Astrocyte of the cerebellum (primary cell): ENCODE data around the gene BBX.

Source experiments
- DNase-seq: peaks from one replicate; pipeline ENCODE4 v3.0.0-alpha.2; 2011; ENCODE audit warnings: low read depth
- H3K4me3 ChIP-seq: 2 replicates; pipeline ENCODE4 v1.5.1; 2011; ENCODE audit warnings: mild to moderate bottlenecking, low read depth, low read length, moderate library complexity
- CTCF ChIP-seq: IDR thresholded peaks from 2 replicates; pipeline ENCODE4 v1.5.1; 2012; ENCODE audit warnings: low read length, low read depth, moderate library complexity, mild to moderate bottlenecking; ENCODE audit errors: missing control alignments
- in situ Hi-C: cut with HindIII; loops from 2 replicates; pipeline ENCODE4 v1.10.0; 2017; ENCODE audit warnings: low sequenced_read_pairs

Gene BBX

GRCh38 chr3:107600780-107601179 lies 78.0 kb downstream of the BBX start:
- DNase-seq: no peak
- in situ Hi-C loops: no loop called here
- no peak overlapping the region for H3K4me3 ChIP-seq
- no peak for TF ChIP-seq CTCF

- DNase-seq: no peak
- H3K4me3 ChIP-seq: no peak overlapping the region
- in situ Hi-C loops: no loop called here
These were observed 81.5 kb downstream of the BBX start for GRCh38 chr3:107604057-107604822.

GRCh38 chr3:107611775-107612469 lies 89.2 kb downstream of the BBX start:
- in situ Hi-C loops: no loop called here
- TF ChIP-seq CTCF: no peak
- H3K4me3 ChIP-seq: no peak overlapping the region
- DNase-seq: no peak

More at GRCh38 chr3:107604057-107604822, 81.5 kb downstream of the BBX start:
- no peak for TF ChIP-seq CTCF

GRCh38 chr3:107612664-107613084 lies 89.9 kb downstream of the BBX start:
- DNase-seq: no peak
- TF ChIP-seq CTCF: no peak
- in situ Hi-C loops: no loop called here
- H3K4me3 ChIP-seq: no peak overlapping the region

GRCh38 chr3:107619549-107619948 lies 96.8 kb downstream of the BBX start:
- in situ Hi-C loops: no loop called here
- DNase-seq: no peak
- H3K4me3 ChIP-seq: no peak overlapping the region
- no peak for TF ChIP-seq CTCF

GRCh38 chr3:107620534-107620933 lies 97.8 kb downstream of the BBX start:
- in situ Hi-C loops: no loop called here
- no peak for TF ChIP-seq CTCF
- no peak overlapping the region for H3K4me3 ChIP-seq
- DNase-seq: no peak
